Activated CD8-positive, alpha-beta T cell treated with anti-CD3 and anti-CD28 coated beads for 36 hours (primary cell): ENCODE data around the gene UBE3B. TPM values are rescaled to one million over a fixed set of nuclear protein-coding genes. Genes with fewer than 3 reads are reported as not detected.

ENCODE experiments used
- ATAC-seq: fragments of 200-7000 bp; cut with Tn5 transposase; one replicate; pipeline ENCODE4 v1.10.0; 2021; ENCODE audit warnings: mild to moderate bottlenecking, moderate library complexity
- CTCF ChIA-PET: fragments of 350-600 bp; sonication (Branson Sonifier 250); formaldehyde crosslinking; loops from one replicate; lab custom pipeline; 2021; ENCODE audit warnings: antibody characterized with exemption; lab: Charles Lee
- POLR2A ChIA-PET: fragments of 350-600 bp; sonication (Branson Sonifier 250); formaldehyde crosslinking; loops from one replicate; lab custom pipeline; 2021; ENCODE audit warnings: antibody characterized with exemption; lab: Charles Lee
- DNase-seq: peaks from one replicate; pipeline ENCODE4 v3.0.0-alpha.2; 2020
- H3K27ac Mint-ChIP-seq: one replicate; pipeline ENCODE4 v1.8.0; 2021; ENCODE audit warnings: mild to moderate bottlenecking, mixed read lengths
- H3K27me3 Mint-ChIP-seq: one replicate; pipeline ENCODE4 v1.8.0; 2021; ENCODE audit warnings: mixed read lengths
- H3K36me3 Mint-ChIP-seq: one replicate; pipeline ENCODE4 v1.8.0; 2021; ENCODE audit warnings: low read depth, mixed read lengths
- H3K4me1 Mint-ChIP-seq: one replicate; pipeline ENCODE4 v1.8.0; 2021; ENCODE audit warnings: low read depth, mixed read lengths
- H3K4me3 Mint-ChIP-seq: one replicate; pipeline ENCODE4 v1.8.0; 2021; ENCODE audit warnings: mild to moderate bottlenecking, moderate library complexity, mixed read lengths
- H3K9me3 Mint-ChIP-seq: one replicate; pipeline ENCODE4 v1.8.0; 2021; ENCODE audit warnings: mixed read lengths
- CTCF ChIP-seq: fragments of 200-600 bp; IDR thresholded peaks from one replicate; pipeline ENCODE4 v1.8.0; 2022; ENCODE audit warnings: antibody characterized with exemption, mild to moderate bottlenecking
- intact Hi-C: fragments of 100-400 bp; cut with micrococcal nuclease; formaldehyde crosslinking; loops from one replicate; pipeline ENCODE4 v1.10.0; 2022
- total RNA-seq, 2 experiments: library from RNA; stranded (reverse); gene quantifications; one replicate each; pipeline ENCODE4 v1.2.3, GENCODE V29; 2021

Gene UBE3B
- total RNA-seq, 2 experiments from 2014 or later: 22.5 to 24.9 TPM

- POLR2A ChIA-PET: no interaction called here
- no peaks in the 10 kb centered on the region for H3K9me3 Mint-ChIP-seq
- peak; percentile 93 for DNase-seq
- CTCF ChIA-PET: interaction anchor here (0.6 to 2.5 kb wide), 32 partner anchors 8 to 412 kb away, joined by 3 to 23 read pairs (median 4); partner anchors contain the start of genes KCTD10 and UBE3B
- H3K36me3 Mint-ChIP-seq: no peaks in the 10 kb centered on the region
- peaks cover 10% of the 10 kb centered on the region for H3K4me1 Mint-ChIP-seq
- TF ChIP-seq CTCF: peak; percentile 89
- H3K27ac Mint-ChIP-seq: peak overlapping the region; percentile 41
- no peak overlapping the region for H3K4me3 Mint-ChIP-seq
- intact Hi-C loops: no loop called here
- ATAC-seq: peak; percentile 84
- H3K27me3 Mint-ChIP-seq: no peaks in the 10 kb centered on the region
These were observed 44.6 kb upstream of the UBE3B start for GRCh38 chr12:109432842-109433304.

GRCh38 chr12:109433618-109434017, 43.8 kb upstream of the UBE3B start:
- no peaks in the 10 kb centered on the region for H3K27me3 Mint-ChIP-seq
- CTCF ChIA-PET: interaction anchor here (0.6 to 2.5 kb wide), 27 partner anchors 10 to 412 kb away, joined by 3 to 23 read pairs (median 5); no protein-coding TSS in a partner anchor
- TF ChIP-seq CTCF: no peak
- no peaks in the 10 kb centered on the region for H3K9me3 Mint-ChIP-seq
- DNase-seq (no peak), ATAC-seq (no peak)
- peaks cover 10% of the 10 kb centered on the region for H3K4me1 Mint-ChIP-seq
- intact Hi-C loops: no loop called here
- POLR2A ChIA-PET: no interaction called here
- no peaks in the 10 kb centered on the region for H3K36me3 Mint-ChIP-seq
- H3K27ac Mint-ChIP-seq: no peak overlapping the region
- H3K4me3 Mint-ChIP-seq: no peak overlapping the region

GRCh38 chr12:109434582-109434981, 42.9 kb upstream of the UBE3B start:
- Mint-ChIP-seq H3K27ac (no peak overlapping the region), H3K9me3 (no peaks in the 10 kb centered on the region), H3K4me1 (peaks cover 10% of the 10 kb centered on the region), H3K36me3 (no peaks in the 10 kb centered on the region), H3K4me3 (no peak overlapping the region), H3K27me3 (no peaks in the 10 kb centered on the region)
- intact Hi-C loops: no loop called here
- no peak for TF ChIP-seq CTCF
- DNase-seq: no peak
- POLR2A ChIA-PET: no interaction called here
- no peak for ATAC-seq
- CTCF ChIA-PET: interaction anchor here (1.8 to 2.5 kb wide), 2 partner anchors 9 to 15 kb away, joined by 5 to 20 read pairs; no protein-coding TSS in a partner anchor

GRCh38 chr12:109435428-109436187, 41.8 kb upstream of the UBE3B start:
- H3K36me3 Mint-ChIP-seq: no peaks in the 10 kb centered on the region
- peaks cover 10% of the 10 kb centered on the region for H3K4me1 Mint-ChIP-seq
- no peaks in the 10 kb centered on the region for H3K9me3 Mint-ChIP-seq
- ATAC-seq (no peak), DNase-seq (no peak)
- intact Hi-C loops: no loop called here
- no peak for TF ChIP-seq CTCF
- ChIA-PET POLR2A (no interaction called here), CTCF (interaction anchor here (1.2 kb wide), 1 partner anchor 79 kb away, joined by 3 read pairs; no protein-coding TSS in a partner anchor)
- no peak overlapping the region for H3K4me3 Mint-ChIP-seq
- H3K27ac Mint-ChIP-seq: no peak overlapping the region
- H3K27me3 Mint-ChIP-seq: no peaks in the 10 kb centered on the region

- Mint-ChIP-seq H3K4me3 (no peak overlapping the region), H3K27me3 (no peaks in the 10 kb centered on the region), H3K4me1 (peaks cover 10% of the 10 kb centered on the region), H3K9me3 (no peaks in the 10 kb centered on the region), H3K27ac (no peak overlapping the region), H3K36me3 (no peaks in the 10 kb centered on the region)
- intact Hi-C loops: no loop called here
- no peak for TF ChIP-seq CTCF
- ChIA-PET POLR2A (no interaction called here), CTCF (interaction anchor here (1.2 kb wide), 1 partner anchor 79 kb away, joined by 3 read pairs; no protein-coding TSS in a partner anchor)
- ATAC-seq: no peak
- DNase-seq: no peak
These were observed 41.3 kb upstream of the UBE3B start for GRCh38 chr12:109436188-109436560.
